Inflammatory macrophage treated with lipopolysaccharide for 1 hour (primary cell): ENCODE measurements around the gene MYO16.
"Not testable (repeated sequence)": the region's sequence is repeated elsewhere in the genome, so short reads cannot be mapped to it uniquely, and the experiment has no call there.

Experiments used
- DNase-seq, 2 donors: peaks; one replicate each; pipeline ENCODE4 v3.0.0-alpha.2; 2020 to 2022

Gene MYO16

GRCh38 chr13:108747843-108748242 lies 118.4 kb downstream of the MYO16 start:
- DNase-seq, result no peak

- DNase-seq, result no peak
Measured at GRCh38 chr13:108752276-108752675, 122.9 kb downstream of the MYO16 start.

- no peak for DNase-seq
Measured at GRCh38 chr13:108755083-108755482, 125.7 kb downstream of the MYO16 start.

GRCh38 chr13:108760129-108760528 lies 130.7 kb downstream of the MYO16 start:
- DNase-seq, result no peak

- DNase-seq, result no peak
Measured at GRCh38 chr13:108760541-108760940, 131.1 kb downstream of the MYO16 start.

GRCh38 chr13:108768035-108768434 lies 138.6 kb downstream of the MYO16 start:
- DNase-seq, result no peak

GRCh38 chr13:108769213-108770070 lies 140.0 kb downstream of the MYO16 start:
- DNase-seq, result no peak

- DNase-seq, result no peak
Measured at GRCh38 chr13:108775597-108775996, 146.2 kb downstream of the MYO16 start.

- DNase-seq, result no peak
Measured at GRCh38 chr13:108776650-108777049, 147.2 kb downstream of the MYO16 start.

- no peak for DNase-seq
Measured at GRCh38 chr13:108777421-108778420, 148.3 kb downstream of the MYO16 start.

GRCh38 chr13:108779308-108779707 lies 149.9 kb downstream of the MYO16 start:
- DNase-seq, result no peak

GRCh38 chr13:108780706-108781105 lies 151.3 kb downstream of the MYO16 start:
- no peak for DNase-seq

GRCh38 chr13:108781312-108781711 lies 151.9 kb downstream of the MYO16 start:
- DNase-seq, result no peak

- DNase-seq, result not testable (repeated sequence)
Measured at GRCh38 chr13:108782480-108782879, 153.1 kb downstream of the MYO16 start.

GRCh38 chr13:108785844-108786243 lies 156.4 kb downstream of the MYO16 start:
- DNase-seq, result no peak

- DNase-seq, result no peak
Measured at GRCh38 chr13:108786456-108787200, 157.2 kb downstream of the MYO16 start.

GRCh38 chr13:108787700-108788414 lies 158.4 kb downstream of the MYO16 start:
- no peak for DNase-seq

- no peak for DNase-seq
Measured at GRCh38 chr13:108789476-108789875, 160.1 kb downstream of the MYO16 start.

- DNase-seq, result no peak
Measured at GRCh38 chr13:108795841-108796240, 166.4 kb downstream of the MYO16 start.

- no peak for DNase-seq
Measured at GRCh38 chr13:108797354-108797753, 167.9 kb downstream of the MYO16 start.

- DNase-seq, result no peak
Measured at GRCh38 chr13:108807841-108808240, 178.4 kb downstream of the MYO16 start.

GRCh38 chr13:108812165-108812564 lies 182.8 kb downstream of the MYO16 start:
- no peak for DNase-seq
